AG04450 (cell line): Measurements from ENCODE around the gene SLC6A6. TPM values are rescaled to one million over a fixed set of nuclear protein-coding genes. Genes with fewer than 3 reads are reported as not detected.

Source experiments
- CTCF ChIA-PET: fragments of 300-600, 350-600 bp; formaldehyde crosslinking; extraction: SDS; loops from one replicate; lab custom pipeline; 2022; ENCODE audit warnings: antibody characterized with exemption, inconsistent platforms; lab: Charles Lee
- POLR2A ChIA-PET: fragments of 350-600 bp; formaldehyde crosslinking; extraction: SDS; loops from one replicate; lab custom pipeline; 2021; ENCODE audit warnings: antibody characterized with exemption, inconsistent platforms; lab: Yijun Ruan, JAX
- DNase-seq: peaks from one replicate; pipeline ENCODE4 v3.0.0-alpha.2; 2011; ENCODE audit warnings: low read depth, low spot score
- H3K27ac ChIP-seq: one replicate; pipeline ENCODE4 v1.5.1; 2012; ENCODE audit warnings: low read depth, low read length, control low read depth
- H3K27me3 ChIP-seq: one replicate; pipeline ENCODE4 v1.6.0; 2012; ENCODE audit warnings: low read length; ENCODE audit not compliant: control insufficient read depth, insufficient read depth
- H3K4me3 ChIP-seq: 2 replicates; pipeline ENCODE4 v1.5.1; 2011; ENCODE audit warnings: mild to moderate bottlenecking, low read depth, low read length, control low read depth
- H3K9me3 ChIP-seq: 2 replicates; pipeline ENCODE4 v1.5.1; 2012; ENCODE audit warnings: low read length; ENCODE audit not compliant: control insufficient read depth, insufficient read depth
- polyA plus RNA-seq: library from polyadenylated mRNA; depleted of rRNA; stranded (reverse); fragments of >200 nt; gene quantifications from 2 replicates; pipeline ENCODE4 v1.2.3, GENCODE V29; 2011
- TF ChIP-seq, protein P1 (sequence below): IDR thresholded peaks from 2 replicates; pipeline ENCODE4 v1.5.1; 2011; ENCODE audit warnings: low read depth, low read length, control low read depth, inconsistent platforms

SLC6A6 gene
- polyA plus RNA-seq, 1 experiment: 30.8 TPM

DNA sequence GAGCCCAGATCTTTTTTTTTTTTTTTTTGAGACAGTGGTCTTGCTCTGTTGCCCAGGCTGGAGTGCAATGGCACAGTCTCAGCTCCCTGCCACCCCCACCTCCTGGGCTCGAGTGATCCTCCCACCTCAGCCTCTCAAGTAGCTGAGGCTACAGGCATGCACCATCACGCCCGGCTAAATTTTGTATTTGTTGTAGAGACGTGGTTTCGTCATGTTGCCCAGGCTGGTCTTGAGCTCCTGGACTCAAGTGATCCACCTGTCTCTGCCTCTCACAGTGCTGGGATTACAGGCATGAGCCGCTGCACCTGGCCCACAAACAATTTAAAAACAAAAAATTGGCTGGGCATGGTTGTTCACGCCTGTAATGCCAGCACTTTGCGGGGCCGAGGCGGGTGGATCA lies 22.6 kb upstream of the SLC6A6 start:
- Histone ChIP-seq H3K9me3 (no peaks in the 10 kb centered on the region; the same call in 1 of the 2 replicates), H3K4me3 (no peak overlapping the region), H3K27me3 (peaks cover 9% of the 10 kb centered on the region), H3K27ac (no peak overlapping the region)
- ChIA-PET CTCF (interaction anchor here (1.4 kb wide), 1 partner anchor 177 kb away, joined by 3 read pairs; no protein-coding TSS in a partner anchor), POLR2A (no interaction called here)
- no peak for DNase-seq
- TF ChIP-seq, protein P1, sequence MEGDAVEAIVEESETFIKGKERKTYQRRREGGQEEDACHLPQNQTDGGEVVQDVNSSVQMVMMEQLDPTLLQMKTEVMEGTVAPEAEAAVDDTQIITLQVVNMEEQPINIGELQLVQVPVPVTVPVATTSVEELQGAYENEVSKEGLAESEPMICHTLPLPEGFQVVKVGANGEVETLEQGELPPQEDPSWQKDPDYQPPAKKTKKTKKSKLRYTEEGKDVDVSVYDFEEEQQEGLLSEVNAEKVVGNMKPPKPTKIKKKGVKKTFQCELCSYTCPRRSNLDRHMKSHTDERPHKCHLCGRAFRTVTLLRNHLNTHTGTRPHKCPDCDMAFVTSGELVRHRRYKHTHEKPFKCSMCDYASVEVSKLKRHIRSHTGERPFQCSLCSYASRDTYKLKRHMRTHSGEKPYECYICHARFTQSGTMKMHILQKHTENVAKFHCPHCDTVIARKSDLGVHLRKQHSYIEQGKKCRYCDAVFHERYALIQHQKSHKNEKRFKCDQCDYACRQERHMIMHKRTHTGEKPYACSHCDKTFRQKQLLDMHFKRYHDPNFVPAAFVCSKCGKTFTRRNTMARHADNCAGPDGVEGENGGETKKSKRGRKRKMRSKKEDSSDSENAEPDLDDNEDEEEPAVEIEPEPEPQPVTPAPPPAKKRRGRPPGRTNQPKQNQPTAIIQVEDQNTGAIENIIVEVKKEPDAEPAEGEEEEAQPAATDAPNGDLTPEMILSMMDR: no peak

DNA sequence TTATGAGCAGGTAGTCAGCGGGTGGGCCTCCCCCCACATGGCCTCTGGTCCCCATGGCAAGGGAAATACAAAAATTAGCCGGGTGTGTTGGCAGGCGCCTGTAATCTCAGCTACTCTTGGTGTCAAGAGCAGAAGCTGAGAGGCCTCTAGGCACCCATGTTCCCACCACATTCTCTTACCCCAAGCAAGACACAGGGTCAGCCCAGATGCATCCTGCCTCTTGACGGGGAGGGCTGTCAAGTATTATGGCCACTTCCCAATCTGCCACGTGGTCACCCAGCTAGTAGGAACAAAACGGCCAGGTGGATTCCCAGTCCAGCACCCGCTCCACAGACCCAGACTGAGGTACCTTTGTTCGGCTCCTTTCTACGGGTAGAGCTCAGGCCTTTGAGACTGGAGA lies 16.2 kb upstream of the SLC6A6 start:
- TF ChIP-seq, protein P1: no peak
- ChIA-PET CTCF (no interaction called here), POLR2A (no interaction called here)
- no peak overlapping the region for H3K4me3 ChIP-seq
- H3K27me3 ChIP-seq: peaks cover 18% of the 10 kb centered on the region
- H3K9me3 ChIP-seq: no peaks in the 10 kb centered on the region; the same call in 1 of the 2 replicates
- no peak for DNase-seq
- no peak overlapping the region for H3K27ac ChIP-seq

DNA sequence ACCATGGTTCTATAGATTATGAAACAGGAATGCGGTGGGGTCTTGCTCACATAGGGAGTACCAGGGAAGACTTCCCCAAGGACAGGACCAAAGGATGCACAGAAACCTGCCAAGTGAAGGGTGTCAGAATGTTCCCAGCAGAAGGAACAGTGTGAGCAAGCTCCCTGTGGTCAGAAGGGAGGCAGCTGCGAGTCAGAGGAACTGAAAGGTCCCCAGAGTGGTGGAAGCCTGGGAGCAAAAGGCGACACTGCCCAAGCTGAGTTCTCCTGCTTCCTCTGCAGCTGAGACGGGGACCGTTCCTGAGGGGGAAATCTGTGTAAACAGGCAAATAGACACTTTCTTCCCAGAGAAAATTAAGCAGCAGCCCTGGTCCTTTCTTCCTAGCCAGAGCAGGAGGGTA lies 14.2 kb upstream of the SLC6A6 start:
- DNase-seq: no peak
- ChIA-PET CTCF (interaction anchor here (1.1 to 2.3 kb wide), 2 partner anchors 17 to 185 kb away, joined by 3 to 9 read pairs; no protein-coding TSS in a partner anchor), POLR2A (no interaction called here)
- H3K27me3 ChIP-seq: peaks cover 10% of the 10 kb centered on the region
- no peak overlapping the region for H3K27ac ChIP-seq
- TF ChIP-seq, protein P1: no peak
- no peaks in the 10 kb centered on the region; the same call in 1 of the 2 replicates for H3K9me3 ChIP-seq
- H3K4me3 ChIP-seq: no peak overlapping the region

DNA sequence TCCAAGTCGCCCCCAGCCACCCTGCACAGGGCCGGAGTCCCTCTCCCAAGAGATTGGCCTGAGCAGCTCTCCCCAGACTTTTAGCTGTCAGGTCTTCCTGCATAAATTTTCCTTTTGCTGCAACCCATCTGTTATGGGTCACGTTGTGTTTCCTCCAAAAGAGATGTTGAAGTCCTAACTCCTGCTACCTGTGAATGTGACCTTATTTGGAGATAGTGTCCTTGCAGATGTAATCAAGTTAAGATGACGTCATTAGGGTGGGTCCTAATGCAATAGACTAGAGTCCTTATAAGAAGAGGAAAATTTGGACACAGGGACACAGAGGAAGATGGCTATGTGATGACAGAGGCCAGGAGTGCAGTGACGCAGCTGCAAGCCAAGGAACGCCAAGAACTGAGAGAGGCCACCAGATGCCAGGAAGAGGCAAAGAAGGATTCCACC lies 13.2 kb upstream of the SLC6A6 start:
- H3K27ac ChIP-seq: no peak overlapping the region

DNA sequence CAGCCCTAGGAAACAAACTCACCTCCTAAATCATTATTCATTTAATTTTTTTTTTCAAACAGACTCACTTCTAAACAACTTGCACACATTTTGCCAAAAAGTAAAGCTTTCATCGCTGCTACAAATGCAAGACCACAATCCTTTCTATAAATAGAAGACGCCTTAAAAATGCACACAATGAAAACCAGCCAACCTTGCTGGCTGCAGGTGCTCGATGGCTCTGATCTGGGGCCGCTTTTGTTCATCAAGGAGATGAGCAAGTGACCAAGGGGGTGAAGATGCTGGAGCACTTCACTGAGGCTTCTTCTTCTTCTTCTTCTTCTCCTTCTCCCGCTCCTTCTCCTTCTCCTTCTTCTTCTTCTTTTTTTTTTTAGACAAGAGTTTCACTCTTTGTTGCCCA lies 12.7 kb upstream of the SLC6A6 start:
- Histone ChIP-seq H3K4me3 (no peak overlapping the region), H3K27me3 (peaks cover 9% of the 10 kb centered on the region), H3K27ac (no peak overlapping the region), H3K9me3 (no peaks in the 10 kb centered on the region; the same call in 1 of the 2 replicates)
- POLR2A ChIA-PET: no interaction called here
- DNase-seq: no peak
- CTCF ChIA-PET: interaction anchor here (2.3 kb wide), 1 partner anchor 186 kb away, joined by 9 read pairs; no protein-coding TSS in a partner anchor
- TF ChIP-seq, protein P1: no peak

More for the DNA sequence above, 13.2 kb upstream of the SLC6A6 start:
- Histone ChIP-seq H3K9me3 (no peaks in the 10 kb centered on the region; the same call in 1 of the 2 replicates), H3K4me3 (no peak overlapping the region), H3K27me3 (peaks cover 9% of the 10 kb centered on the region)
- POLR2A ChIA-PET: no interaction called here
- DNase-seq: no peak
- CTCF ChIA-PET: interaction anchor here (2.3 kb wide), 1 partner anchor 186 kb away, joined by 9 read pairs; no protein-coding TSS in a partner anchor
- TF ChIP-seq, protein P1: no peak
